BLaER1 treated with 17β-estradiol and CSF1 and Interleukin-3, amounts not matched to agents 10 nM and 100 nM (cell line): ENCODE results near the gene SVIL.
A peak's percentile ranks its signal among the peaks of the same experiment; 100 is the strongest.

Experiments
- H3K27ac ChIP-seq, 11 experiments: shearing (Covaris generic); formaldehyde crosslinking; 2 replicates each; pipeline ENCODE4 v1.8.1; 2022
- H3K27me3 ChIP-seq, 11 experiments: shearing (Covaris generic); formaldehyde crosslinking; 2 replicates each; pipeline ENCODE4 v1.8.1; 2022
- H3K36me3 ChIP-seq, 11 experiments: shearing (Covaris generic); formaldehyde crosslinking; 2 replicates each; pipeline ENCODE4 v1.8.1; 2022
- H3K4me1 ChIP-seq, 10 experiments: shearing (Covaris generic); formaldehyde crosslinking; 2 replicates each; pipeline ENCODE4 v1.8.1; 2022
- H3K4me2 ChIP-seq, 11 experiments: shearing (Covaris generic); formaldehyde crosslinking; 2 replicates each; pipeline ENCODE4 v1.8.1; 2022
- H3K4me3 ChIP-seq, 10 experiments: shearing (Covaris generic); formaldehyde crosslinking; 2 replicates each; pipeline ENCODE4 v1.8.1; 2022
- H3K9ac ChIP-seq, 11 experiments: shearing (Covaris generic); formaldehyde crosslinking; 2 replicates each; pipeline ENCODE4 v1.8.1; 2022
- H3K9me3 ChIP-seq, 11 experiments: shearing (Covaris generic); formaldehyde crosslinking; replicated peaks in 1 of 11; 2 replicates each; pipeline ENCODE4 v1.8.1; 2022
- H4K20me1 ChIP-seq, 11 experiments: shearing (Covaris generic); formaldehyde crosslinking; 2 replicates each; pipeline ENCODE4 v1.8.1; 2022
- Cebpa-rat ChIP-seq, 11 experiments: shearing (Covaris generic); IDR thresholded peaks; 2 replicates each; pipeline ENCODE4 v1.8.1; 2022

The SVIL gene

DNA sequence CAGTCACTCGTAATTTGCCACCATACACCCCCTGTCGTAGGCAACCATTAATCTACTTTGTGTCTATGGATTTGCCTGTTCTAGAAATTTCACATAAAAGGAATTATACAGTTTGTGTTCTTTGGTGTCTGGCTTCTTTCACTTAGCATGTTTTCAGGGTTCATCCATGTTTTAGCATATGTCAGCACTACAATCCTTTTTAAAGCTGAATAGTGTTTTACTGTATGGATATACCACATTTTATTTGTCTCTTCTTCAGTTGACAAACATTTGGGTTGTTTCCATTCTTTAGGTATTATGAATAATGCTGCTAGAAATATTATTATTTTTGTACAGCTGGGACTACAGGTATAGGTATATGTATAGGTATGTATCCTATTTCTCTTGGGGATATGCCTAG, 17.4 kb upstream of the SVIL start:
- H3K9ac ChIP-seq: no peak overlapping the region

DNA sequence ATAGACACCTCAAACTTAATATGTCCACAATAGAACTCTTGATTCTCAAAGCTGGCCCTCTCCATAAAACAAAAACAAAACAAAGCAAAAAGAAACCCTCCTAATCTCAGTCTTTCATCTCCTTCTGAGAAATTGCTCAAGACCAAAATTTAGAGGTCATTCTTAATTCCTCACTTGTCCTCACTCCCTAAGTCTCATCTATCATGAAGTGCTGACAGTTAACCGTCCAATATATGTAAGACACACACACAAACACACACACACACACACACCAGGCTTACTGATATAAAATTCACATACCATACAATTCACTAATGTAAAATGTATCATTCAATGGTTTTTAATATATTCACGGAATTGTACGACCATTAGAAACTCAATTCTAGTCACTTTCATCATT, 17.0 kb upstream of the SVIL start:
- H3K36me3 ChIP-seq: peaks cover 15 to 37% (median 24%) of the 10 kb centered on the region in 11 experiments
- H3K4me1 ChIP-seq: peaks cover 19 to 25% (median 21%) of the 10 kb centered on the region in 10 experiments
- no peak for TF ChIP-seq Cebpa-rat (IDR thresholded peaks at IDR 0.05)

More for the DNA sequence above, 17.4 kb upstream of the SVIL start:
- H3K4me3 ChIP-seq: no peak overlapping the region
- H3K36me3 ChIP-seq: peaks cover 19 to 41% (median 29%) of the 10 kb centered on the region in 11 experiments
- no peak for TF ChIP-seq Cebpa-rat (IDR thresholded peaks at IDR 0.05)
- H4K20me1 ChIP-seq: peaks cover 0 to 2% (median 0%) of the 10 kb centered on the region in 11 experiments; a peak in 1 of 22 replicates
- no peaks in the 10 kb centered on the region for H3K27me3 ChIP-seq
- H3K27ac ChIP-seq: no peak overlapping the region
- peaks cover 15 to 21% (median 16%) of the 10 kb centered on the region in 10 experiments for H3K4me1 ChIP-seq
- no peak overlapping the region for H3K4me2 ChIP-seq
- H3K9me3 ChIP-seq: peaks cover 19 to 43% (median 29%) of the 10 kb centered on the region in 11 experiments

DNA sequence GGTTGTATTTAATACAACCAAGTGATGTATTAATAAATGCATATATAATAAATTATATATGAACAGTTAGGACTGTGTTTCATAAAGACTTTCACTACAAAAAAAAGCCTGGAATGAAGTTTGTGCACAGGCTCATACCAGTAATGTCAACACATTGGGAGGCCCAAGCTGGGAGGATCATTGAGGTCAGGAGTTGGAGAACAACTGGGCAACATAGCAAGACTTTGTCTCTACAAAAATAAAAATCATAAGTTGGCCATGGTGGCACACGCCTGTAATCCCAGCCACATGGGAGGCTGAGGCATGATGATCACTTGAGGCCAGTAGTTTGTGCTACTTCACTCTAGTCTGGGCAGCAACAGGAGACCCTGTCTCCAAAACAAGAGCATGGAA, 15.8 kb upstream of the SVIL start:
- no peak for TF ChIP-seq Cebpa-rat (IDR thresholded peaks at IDR 0.05)
- H3K9ac ChIP-seq: no peak overlapping the region
- no peak overlapping the region for H3K27ac ChIP-seq
- peaks cover 0 to 8% (median 0%) of the 10 kb centered on the region in 11 experiments; a peak in 2 of 22 replicates for H4K20me1 ChIP-seq
- H3K9me3 ChIP-seq: peaks cover 5 to 27% (median 13%) of the 10 kb centered on the region in 11 experiments; a peak in 17 of 22 replicates
- no peaks in the 10 kb centered on the region for H3K27me3 ChIP-seq
- no peak overlapping the region for H3K4me3 ChIP-seq
- H3K4me2 ChIP-seq: no peak overlapping the region
- H3K4me1 ChIP-seq: peaks cover 31 to 37% (median 33%) of the 10 kb centered on the region in 10 experiments
- peaks cover 4 to 25% (median 12%) of the 10 kb centered on the region in 11 experiments; a peak in 16 of 22 replicates for H3K36me3 ChIP-seq

More for the DNA sequence above, 17.0 kb upstream of the SVIL start:
- Histone ChIP-seq H4K20me1 (peaks cover 0 to 7% (median 0%) of the 10 kb centered on the region in 11 experiments; a peak in 2 of 22 replicates), H3K9ac (no peak overlapping the region), H3K4me2 (no peak overlapping the region), H3K4me3 (no peak overlapping the region), H3K9me3 (peaks cover 15 to 39% (median 25%) of the 10 kb centered on the region in 11 experiments), H3K27ac (no peak overlapping the region), H3K27me3 (no peaks in the 10 kb centered on the region)

DNA sequence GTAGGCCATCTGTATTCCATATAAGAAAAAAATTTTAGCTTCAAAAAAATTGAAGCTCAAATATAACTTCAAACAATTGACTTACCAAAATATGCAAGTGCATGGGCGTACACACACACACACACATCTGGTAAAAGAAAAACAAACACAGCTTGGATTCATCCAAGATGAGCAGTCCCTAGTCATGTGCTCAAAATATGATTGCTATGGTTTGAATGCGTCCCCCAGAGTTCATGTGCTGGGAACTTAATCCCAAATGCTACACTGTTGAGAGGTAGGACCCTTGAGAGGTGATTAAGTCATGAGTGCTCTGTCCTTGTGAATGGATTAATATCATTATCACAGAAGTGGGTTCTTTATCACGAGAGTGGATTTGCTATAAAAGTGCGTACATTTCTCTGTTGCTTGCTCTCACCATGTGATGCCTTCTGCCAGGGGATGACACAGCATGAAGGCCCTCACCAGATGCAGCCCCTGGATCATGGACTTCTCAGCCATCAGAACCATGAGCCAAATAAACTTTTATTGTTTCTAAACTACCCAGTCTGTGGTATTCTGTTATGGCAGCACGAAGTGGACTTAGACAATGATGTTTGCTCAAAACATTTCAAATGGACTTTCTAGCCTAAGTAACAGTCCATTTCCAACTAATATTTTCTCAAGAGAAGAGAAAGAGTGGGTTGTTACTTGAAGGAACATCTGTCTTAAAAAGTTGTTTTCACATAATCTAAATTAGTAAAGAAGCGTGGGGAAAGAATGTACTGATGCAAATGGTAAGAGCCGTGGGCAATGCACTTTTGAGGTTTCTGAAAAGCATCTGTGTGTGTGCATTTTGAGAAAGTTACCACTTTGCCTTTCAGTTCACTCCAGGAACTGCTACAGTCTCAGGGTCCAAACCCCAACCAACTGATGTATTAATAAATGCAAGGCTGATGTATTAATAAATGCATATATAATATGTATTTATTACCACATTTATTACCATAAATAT, 15.1 kb upstream of the SVIL start:
- no peaks in the 10 kb centered on the region for H3K27me3 ChIP-seq
- no peak overlapping the region for H3K4me3 ChIP-seq
- no peak for TF ChIP-seq Cebpa-rat (IDR thresholded peaks at IDR 0.05)
- H4K20me1 ChIP-seq: peaks cover 0 to 8% (median 0%) of the 10 kb centered on the region in 11 experiments; a peak in 2 of 22 replicates
- H3K36me3 ChIP-seq: peaks cover 0 to 18% (median 5%) of the 10 kb centered on the region in 11 experiments; a peak in 13 of 22 replicates
- H3K4me2 ChIP-seq: no peak overlapping the region
- peaks cover 1 to 20% (median 8%) of the 10 kb centered on the region in 11 experiments; a peak in 14 of 22 replicates for H3K9me3 ChIP-seq
- H3K4me1 ChIP-seq: peaks cover 31 to 41% (median 35%) of the 10 kb centered on the region in 10 experiments
- no peak overlapping the region for H3K27ac ChIP-seq
- no peak overlapping the region for H3K9ac ChIP-seq

DNA sequence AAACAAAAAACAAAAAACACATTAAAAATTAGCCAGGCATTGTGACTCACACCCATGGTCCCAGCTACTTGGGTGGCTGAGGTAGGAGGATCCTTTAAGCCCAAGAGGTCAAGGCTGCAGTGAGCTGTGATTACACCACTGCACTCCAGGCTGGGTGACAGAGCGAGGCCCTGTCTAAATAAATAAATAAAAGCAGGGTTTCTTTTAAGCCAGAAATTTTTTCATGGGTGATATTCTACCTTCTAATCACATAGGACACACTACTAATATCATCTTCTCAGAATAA, 14.2 kb upstream of the SVIL start:
- Histone ChIP-seq H3K4me3 (no peak overlapping the region), H3K4me2 (peak overlapping the region in 6 of 11 experiments; percentile 21 to 86 (median 76); a peak in 9 of 22 replicates), H3K9ac (no peak overlapping the region), H3K27me3 (no peaks in the 10 kb centered on the region), H3K27ac (no peak overlapping the region), H3K36me3 (peaks cover 0 to 12% (median 0%) of the 10 kb centered on the region in 11 experiments; a peak in 5 of 22 replicates), H3K9me3 (peaks cover 0 to 14% (median 4%) of the 10 kb centered on the region in 11 experiments; a peak in 5 of 22 replicates), H4K20me1 (peaks cover 0 to 8% (median 0%) of the 10 kb centered on the region in 11 experiments; a peak in 2 of 22 replicates), H3K4me1 (peaks cover 31 to 45% (median 35%) of the 10 kb centered on the region in 10 experiments)
- TF ChIP-seq Cebpa-rat (IDR thresholded peaks at IDR 0.05): no peak

DNA sequence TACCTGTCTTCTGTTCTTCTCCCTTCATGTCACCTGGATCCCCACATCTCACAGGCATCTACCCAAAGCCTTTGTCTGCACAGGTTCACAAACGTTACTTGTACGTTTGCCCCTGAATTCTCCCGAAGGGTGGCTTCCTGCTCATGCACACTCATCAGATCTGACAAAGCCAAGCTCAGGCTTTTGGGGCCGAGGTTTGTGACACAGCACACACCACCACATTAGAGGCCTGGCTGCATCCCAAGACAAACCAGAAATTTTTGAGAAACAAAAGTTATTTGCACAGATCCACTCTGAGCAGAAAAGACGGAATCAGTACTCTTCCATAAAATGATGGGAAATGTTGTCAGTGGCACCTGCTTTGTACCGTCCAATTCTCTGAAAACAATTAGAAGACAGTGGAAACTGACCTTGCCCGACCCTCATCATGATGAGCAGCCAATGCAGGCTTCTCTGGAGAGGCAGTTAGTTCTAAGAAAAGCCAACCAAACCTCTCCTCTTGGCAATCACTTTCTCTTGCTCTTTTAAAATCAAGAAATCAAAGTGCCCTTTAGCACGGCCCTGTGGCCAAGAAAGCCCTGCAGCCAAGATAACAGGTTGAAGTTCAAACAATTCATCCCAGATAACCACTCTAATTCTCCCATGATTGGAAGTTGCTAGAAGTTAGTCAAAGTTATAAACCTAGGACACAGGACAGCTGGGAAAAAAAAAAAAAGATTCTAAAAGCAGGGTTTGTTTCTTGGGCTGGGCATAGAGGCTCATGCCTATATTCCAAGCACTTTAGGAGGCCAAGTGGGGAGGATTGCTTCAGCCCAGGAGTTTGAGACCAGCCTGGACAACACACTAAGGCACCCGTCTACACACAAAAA, 13.6 kb upstream of the SVIL start:
- no peak for TF ChIP-seq Cebpa-rat (IDR thresholded peaks at IDR 0.05)
- Histone ChIP-seq H3K27me3 (no peaks in the 10 kb centered on the region), H3K4me2 (peak overlapping the region; percentile 21 to 86 (median 71); a peak in 20 of 22 replicates), H3K9me3 (peaks cover 0 to 14% (median 4%) of the 10 kb centered on the region in 11 experiments; a peak in 4 of 22 replicates), H3K27ac (no peak overlapping the region; a peak in 1 of 22 replicates), H3K4me3 (no peak overlapping the region), H3K9ac (no peak overlapping the region), H3K4me1 (peaks cover 31 to 51% (median 36%) of the 10 kb centered on the region in 10 experiments), H4K20me1 (peaks cover 0 to 8% (median 0%) of the 10 kb centered on the region in 11 experiments; a peak in 2 of 22 replicates), H3K36me3 (peaks cover 0 to 14% (median 0%) of the 10 kb centered on the region in 11 experiments; a peak in 5 of 22 replicates)

DNA sequence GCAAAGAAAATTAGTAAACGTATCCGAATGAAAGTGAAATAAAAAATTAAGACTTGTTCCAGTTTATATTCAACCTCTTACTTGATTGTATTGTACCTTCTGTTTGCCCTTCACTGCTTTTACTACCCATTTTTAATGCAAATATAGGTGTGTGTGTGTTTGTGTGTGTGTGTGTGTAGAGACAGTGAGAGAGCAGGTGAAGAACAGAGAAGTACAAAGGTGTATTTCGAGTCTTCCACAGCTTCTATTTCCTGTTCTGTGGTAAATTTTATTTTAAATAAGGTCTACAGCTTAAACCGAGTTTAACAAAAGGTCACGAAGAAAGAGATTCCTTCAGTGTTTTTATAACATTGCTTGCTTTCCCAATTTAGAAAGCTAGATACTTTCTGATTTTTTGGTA, 12.7 kb upstream of the SVIL start:
- Histone ChIP-seq H3K36me3 (peaks cover 0 to 11% (median 0%) of the 10 kb centered on the region in 11 experiments; a peak in 5 of 22 replicates), H4K20me1 (peaks cover 0 to 8% (median 0%) of the 10 kb centered on the region in 11 experiments; a peak in 2 of 22 replicates), H3K9me3 (peaks cover 0 to 9% (median 0%) of the 10 kb centered on the region in 11 experiments; a peak in 2 of 22 replicates), H3K27me3 (no peaks in the 10 kb centered on the region), H3K9ac (no peak overlapping the region), H3K4me3 (no peak overlapping the region), H3K4me2 (peak overlapping the region; percentile 62 to 90 (median 72); a peak in 21 of 22 replicates), H3K27ac (no peak overlapping the region), H3K4me1 (peaks cover 31 to 59% (median 36%) of the 10 kb centered on the region in 10 experiments)
- TF ChIP-seq Cebpa-rat (IDR thresholded peaks at IDR 0.05): no peak

DNA sequence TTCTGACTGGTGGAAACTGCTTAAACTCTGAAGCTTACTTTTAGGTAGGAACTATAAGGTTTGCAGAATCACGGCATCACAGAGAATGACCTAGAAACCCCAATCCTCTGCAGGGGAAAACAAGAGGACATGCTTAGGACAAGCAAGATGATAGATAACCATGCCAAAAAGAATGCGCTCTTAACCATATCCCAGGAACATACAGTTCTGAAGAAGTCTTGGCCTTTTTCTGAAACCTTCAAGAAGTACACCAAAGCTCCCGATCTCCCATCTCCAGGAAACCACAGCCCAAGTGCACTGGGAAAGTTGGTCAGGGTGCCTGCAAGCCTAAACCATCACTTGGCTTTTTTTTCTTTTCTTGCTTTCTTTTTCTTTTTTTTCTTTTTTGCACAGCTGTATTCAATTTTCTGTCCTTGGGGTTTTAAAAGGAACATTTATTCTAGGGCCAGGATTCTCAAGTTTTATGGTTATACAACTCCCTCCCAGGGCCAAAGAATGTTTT, 12.2 kb upstream of the SVIL start:
- Histone ChIP-seq H3K27ac (peak overlapping the region in 4 of 11 experiments; percentile 21 to 51 (median 31); a peak in 6 of 22 replicates), H3K4me3 (no peak overlapping the region), H3K9ac (peak overlapping the region in 3 of 11 experiments; percentile 6 to 41 (median 9); a peak in 1 of 22 replicates), H3K9me3 (peaks cover 0 to 4% (median 0%) of the 10 kb centered on the region in 11 experiments; a peak in 1 of 22 replicates), H3K4me1 (peaks cover 31 to 60% (median 36%) of the 10 kb centered on the region in 10 experiments), H3K27me3 (no peaks in the 10 kb centered on the region), H4K20me1 (peaks cover 0 to 8% (median 0%) of the 10 kb centered on the region in 11 experiments; a peak in 2 of 22 replicates), H3K4me2 (peak overlapping the region; percentile 62 to 90 (median 72)), H3K36me3 (peaks cover 0 to 11% (median 0%) of the 10 kb centered on the region in 11 experiments; a peak in 4 of 22 replicates)
- TF ChIP-seq Cebpa-rat (IDR thresholded peaks at IDR 0.05): no peak
